GM12892 (cell line): Measurements from ENCODE around the gene ALK.

ENCODE experiments used
- POLR2A ChIP-seq: IDR thresholded peaks from 2 replicates; pipeline ENCODE4 v1.6.1; 2011; ENCODE audit warnings: low read depth, low read length, control low read depth
- TAF1 ChIP-seq: IDR thresholded peaks from 2 replicates; pipeline ENCODE4 v1.6.1; 2011; ENCODE audit warnings: low read depth, mild to moderate bottlenecking, control low read depth, low read length, borderline replicate concordance

DNA sequence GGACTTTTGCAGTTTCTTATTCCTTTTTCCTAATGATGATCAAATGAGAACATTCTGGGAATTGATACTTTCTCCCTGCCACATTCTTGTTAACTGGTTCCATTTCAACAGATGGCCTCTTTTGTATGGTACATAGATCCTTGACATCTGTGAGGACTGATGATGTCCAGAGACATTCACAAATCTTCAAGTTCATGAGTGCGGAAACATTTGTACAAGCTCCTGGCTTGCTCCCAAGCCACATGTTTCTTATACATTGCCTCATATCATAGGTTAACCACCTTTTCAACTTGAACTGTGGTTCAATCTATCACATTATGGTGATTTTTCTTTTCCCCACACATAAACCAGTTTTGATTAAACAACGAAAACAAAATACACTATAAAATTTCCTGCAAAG lies 538.9 kb downstream of the ALK start:
- TF ChIP-seq POLR2A (no peak), TAF1 (no peak)
